GM21526 (cell line): Measurements from ENCODE around the gene TFIP11.

Experiments
- ATAC-seq: cut with Tn5 transposase; IDR thresholded peaks from one replicate; pipeline ENCODE4 v1.9.1; 2021; ENCODE audit warnings: moderate library complexity; ENCODE audit not compliant: unreplicated experiment, low FRiP score

The TFIP11 gene

GRCh38 chr22:26514419-26515161 lies 2.3 kb upstream of the TFIP11 start:
- ATAC-seq = no peak

- ATAC-seq = no peak
Measured at GRCh38 chr22:26513838-26514237, 1.6 kb upstream of the TFIP11 start.

GRCh38 chr22:26508148-26508547 lies 4.1 kb downstream of the TFIP11 start:
- ATAC-seq = no peak

GRCh38 chr22:26503758-26504157 lies 8.5 kb downstream of the TFIP11 start:
- ATAC-seq = no peak

- ATAC-seq = no peak
Measured at GRCh38 chr22:26502688-26503561, 9.3 kb downstream of the TFIP11 start.

GRCh38 chr22:26501996-26502395 lies 10.3 kb downstream of the TFIP11 start:
- no peak for ATAC-seq

GRCh38 chr22:26499188-26499703 lies 13.0 kb downstream of the TFIP11 start:
- no peak for ATAC-seq

GRCh38 chr22:26496456-26496855 lies 15.8 kb downstream of the TFIP11 start:
- no peak for ATAC-seq

GRCh38 chr22:26494506-26494905 lies 17.8 kb downstream of the TFIP11 start:
- no peak for ATAC-seq

- ATAC-seq = no peak
Measured at GRCh38 chr22:26492220-26492619, 20.1 kb downstream of the TFIP11 start.

GRCh38 chr22:26489447-26490036 lies 22.7 kb downstream of the TFIP11 start:
- ATAC-seq = no peak

- no peak for ATAC-seq
Measured at GRCh38 chr22:26487996-26488395, 24.3 kb downstream of the TFIP11 start.

- ATAC-seq = no peak
Measured at GRCh38 chr22:26486394-26486793, 25.9 kb downstream of the TFIP11 start.

GRCh38 chr22:26485806-26486390 lies 26.4 kb downstream of the TFIP11 start:
- no peak for ATAC-seq

- ATAC-seq = no peak
Measured at GRCh38 chr22:26485013-26485412, 27.3 kb downstream of the TFIP11 start.

GRCh38 chr22:26484360-26484706 lies 27.9 kb downstream of the TFIP11 start:
- ATAC-seq = no peak

GRCh38 chr22:26483439-26484359 lies 28.6 kb downstream of the TFIP11 start, which contains the start of the genes HPS4 and SRRD:
Gene HPS4 (minus strand): TSS chr22:26483783. CDS start chr22:26481762, 2,021 bp downstream.
Gene SRRD (plus strand): TSS chr22:26483877. CDS start chr22:26483891, 14 bp downstream.
- ATAC-seq = peak; percentile 54

- ATAC-seq = no peak
Measured at GRCh38 chr22:26483043-26483438, 29.2 kb downstream of the TFIP11 start.

- ATAC-seq = no peak
Measured at GRCh38 chr22:26482161-26482560, 30.1 kb downstream of the TFIP11 start.

GRCh38 chr22:26481694-26482093 lies 30.6 kb downstream of the TFIP11 start:
- no peak for ATAC-seq
